ENCODE measurements around the gene TTC28. TPM values are rescaled to one million over a fixed set of nuclear protein-coding genes. Genes with fewer than 3 reads are reported as not detected.

The TTC28 gene
- total and polyA plus RNA-seq, 2 donors: 15.9 to 81.9 TPM

GRCh38 chr22:28254396-28254795 is 425.2 kb downstream of the TTC28 start:
- 90% methylated on average over 1 of the region's 1 CpG for WGBS
- no peak overlapping the region for H3K4me3 ChIP-seq (ENCODE audit: low read depth, low read length)
- H3K36me3 ChIP-seq (ENCODE audit: insufficient read depth): no peaks in the 10 kb centered on the region
- H3K4me1 ChIP-seq (ENCODE audit: insufficient read depth): no peaks in the 10 kb centered on the region
- no peak for DNase-seq (ENCODE audit: extremely low spot score)
- no peak overlapping the region for H3K27ac ChIP-seq (ENCODE audit: low read depth)

DNA sequence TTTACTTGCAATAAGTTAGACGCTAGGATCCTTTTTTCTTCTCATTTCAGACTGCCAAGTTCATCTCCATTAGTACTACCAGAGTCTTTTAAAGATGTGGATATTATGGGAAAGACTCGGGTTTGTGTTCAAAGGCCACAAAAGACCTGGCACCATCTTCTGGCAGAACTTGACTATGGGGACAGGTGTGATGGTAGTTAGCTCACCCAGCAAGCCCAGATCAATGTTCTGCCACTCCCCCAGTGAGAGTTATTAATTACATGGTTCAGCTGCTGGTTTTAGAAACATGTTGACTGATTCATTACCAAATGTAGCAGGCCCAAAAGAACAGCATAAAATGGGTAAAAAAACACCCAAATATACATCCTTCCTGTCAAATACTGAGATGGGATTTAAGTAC is 427.1 kb downstream of the TTC28 start:
- Histone ChIP-seq H3K4me3 (ENCODE audit: low read depth, low read length) (no peak overlapping the region), H3K27ac (ENCODE audit: low read depth) (no peak overlapping the region), H3K36me3 (ENCODE audit: insufficient read depth) (no peaks in the 10 kb centered on the region), H3K4me1 (ENCODE audit: insufficient read depth) (no peaks in the 10 kb centered on the region)
- 72% methylated on average over 2 of the region's 2 CpGs for WGBS
- DNase-seq (ENCODE audit: extremely low spot score): no peak

- DNase-seq (ENCODE audit: extremely low spot score): no peak
- Histone ChIP-seq H3K4me3 (ENCODE audit: low read depth, low read length) (no peak overlapping the region), H3K36me3 (ENCODE audit: insufficient read depth) (no peaks in the 10 kb centered on the region), H3K4me1 (ENCODE audit: insufficient read depth) (no peaks in the 10 kb centered on the region), H3K27ac (ENCODE audit: low read depth) (no peak overlapping the region)
- 96% methylated on average over 2 of the region's 2 CpGs for WGBS
Observed at GRCh38 chr22:28250036-28250695, 429.5 kb downstream of the TTC28 start.

GRCh38 chr22:28249402-28249801 is 430.2 kb downstream of the TTC28 start:
- 94% methylated on average over 2 of the region's 2 CpGs for WGBS

GRCh38 chr22:28247667-28248363 is 431.8 kb downstream of the TTC28 start:
- Histone ChIP-seq H3K36me3 (ENCODE audit: insufficient read depth) (no peaks in the 10 kb centered on the region), H3K4me1 (ENCODE audit: insufficient read depth) (no peaks in the 10 kb centered on the region), H3K27ac (ENCODE audit: low read depth) (no peak overlapping the region), H3K4me3 (ENCODE audit: low read depth, low read length) (no peak overlapping the region)
- no peak for DNase-seq (ENCODE audit: extremely low spot score)

More at GRCh38 chr22:28249402-28249801, 430.2 kb downstream of the TTC28 start:
- no peak for DNase-seq (ENCODE audit: extremely low spot score)
- Histone ChIP-seq H3K4me1 (ENCODE audit: insufficient read depth) (no peaks in the 10 kb centered on the region), H3K4me3 (ENCODE audit: low read depth, low read length) (no peak overlapping the region), H3K36me3 (ENCODE audit: insufficient read depth) (no peaks in the 10 kb centered on the region), H3K27ac (ENCODE audit: low read depth) (no peak overlapping the region)

GRCh38 chr22:28247136-28247535 is 432.5 kb downstream of the TTC28 start:
- WGBS: 90% methylated on average over 5 of the region's 5 CpGs
- no peak for DNase-seq (ENCODE audit: extremely low spot score)
- Histone ChIP-seq H3K4me3 (ENCODE audit: low read depth, low read length) (no peak overlapping the region), H3K36me3 (ENCODE audit: insufficient read depth) (no peaks in the 10 kb centered on the region), H3K4me1 (ENCODE audit: insufficient read depth) (no peaks in the 10 kb centered on the region), H3K27ac (ENCODE audit: low read depth) (no peak overlapping the region)

- no peaks in the 10 kb centered on the region for H3K4me1 ChIP-seq (ENCODE audit: insufficient read depth)
- no peaks in the 10 kb centered on the region for H3K36me3 ChIP-seq (ENCODE audit: insufficient read depth)
- 93% methylated on average over 2 of the region's 2 CpGs for WGBS
- no peak for DNase-seq (ENCODE audit: extremely low spot score)
- no peak overlapping the region for H3K4me3 ChIP-seq (ENCODE audit: low read depth, low read length)
- no peak overlapping the region for H3K27ac ChIP-seq (ENCODE audit: low read depth)
Observed at GRCh38 chr22:28246397-28246796, 433.2 kb downstream of the TTC28 start.

DNA sequence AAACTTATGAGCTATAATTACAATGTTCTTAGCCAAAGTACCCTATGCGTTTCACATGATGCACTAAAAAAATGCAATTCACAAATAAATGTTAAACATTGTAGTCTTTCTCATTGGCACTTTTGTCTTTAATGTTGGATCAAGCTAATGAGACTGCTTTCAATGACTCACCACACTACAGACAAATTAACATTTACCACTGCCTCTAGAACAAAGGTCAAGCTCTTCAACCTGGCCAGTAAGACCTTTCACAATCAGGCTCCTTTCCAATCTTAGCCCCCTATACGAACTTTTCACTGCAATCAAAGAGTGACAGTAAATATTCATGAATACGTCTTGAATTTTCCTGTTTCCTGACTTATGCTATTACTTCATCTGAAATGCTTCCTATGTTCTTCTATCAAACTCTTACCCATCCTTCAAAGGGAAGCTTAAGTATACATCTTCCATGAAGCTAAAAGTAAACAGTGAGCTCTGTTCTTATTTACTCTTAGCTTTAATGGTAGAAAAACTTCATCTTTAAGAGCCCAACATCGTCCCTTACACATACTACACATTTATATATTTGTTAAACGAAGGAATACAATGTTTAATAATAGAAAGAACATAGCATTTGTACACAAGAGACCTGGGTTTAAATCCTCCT is 433.9 kb downstream of the TTC28 start:
- 86% methylated on average over 5 of the region's 5 CpGs for WGBS
- Histone ChIP-seq H3K36me3 (ENCODE audit: insufficient read depth) (no peaks in the 10 kb centered on the region), H3K27ac (ENCODE audit: low read depth) (no peak overlapping the region), H3K4me1 (ENCODE audit: insufficient read depth) (no peaks in the 10 kb centered on the region), H3K4me3 (ENCODE audit: low read depth, low read length) (no peak overlapping the region)
- no peak for DNase-seq (ENCODE audit: extremely low spot score)

DNA sequence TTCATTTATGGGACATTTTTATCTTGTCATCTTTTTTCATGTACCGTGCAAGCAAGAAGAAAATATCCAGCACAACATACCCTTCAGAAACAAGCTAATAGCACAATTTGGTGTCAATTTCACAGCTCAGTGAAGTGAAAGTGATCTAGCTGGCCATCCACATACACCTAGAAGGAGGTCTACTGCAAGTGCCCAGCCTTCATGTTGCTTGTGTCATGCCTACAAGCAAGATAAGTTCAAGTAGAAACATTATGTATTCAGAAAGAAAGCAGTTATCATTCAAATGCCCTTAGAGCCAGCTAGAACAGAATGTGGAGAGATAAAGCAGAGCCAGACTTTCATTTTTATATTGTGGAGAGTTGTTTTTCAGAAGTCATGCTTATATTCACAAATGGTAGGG is 434.9 kb downstream of the TTC28 start:
- no peak overlapping the region for H3K27ac ChIP-seq (ENCODE audit: low read depth)
- no peak overlapping the region for H3K4me3 ChIP-seq (ENCODE audit: low read depth, low read length)
- H3K36me3 ChIP-seq (ENCODE audit: insufficient read depth): no peaks in the 10 kb centered on the region
- H3K4me1 ChIP-seq (ENCODE audit: insufficient read depth): no peaks in the 10 kb centered on the region
- DNase-seq (ENCODE audit: extremely low spot score): no peak
- 62% methylated on average over 1 of the region's 1 CpG for WGBS

DNA sequence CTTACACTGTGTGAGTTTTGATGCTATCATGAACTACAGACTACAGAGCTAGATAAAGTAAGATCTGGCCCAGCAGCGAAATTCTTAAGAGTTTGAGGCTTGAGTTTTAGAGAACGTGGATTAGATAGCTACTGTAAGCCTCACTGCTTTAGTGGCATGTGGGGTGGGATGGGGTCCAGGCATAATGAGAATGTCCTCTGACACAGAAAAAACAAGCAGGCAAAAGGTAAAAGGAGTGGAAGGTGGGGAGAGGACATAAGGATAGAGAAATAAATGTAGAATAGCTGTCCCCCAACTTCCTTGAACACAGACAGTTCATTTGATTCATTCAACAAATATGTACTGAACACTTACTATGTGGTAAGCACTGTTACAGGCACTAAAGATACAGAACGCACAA is 436.1 kb downstream of the TTC28 start:
- 70% methylated on average over 3 of the region's 3 CpGs for WGBS
- Histone ChIP-seq H3K4me1 (ENCODE audit: insufficient read depth) (no peaks in the 10 kb centered on the region), H3K27ac (ENCODE audit: low read depth) (no peak overlapping the region), H3K36me3 (ENCODE audit: insufficient read depth) (no peaks in the 10 kb centered on the region), H3K4me3 (ENCODE audit: low read depth, low read length) (no peak overlapping the region)
- no peak for DNase-seq (ENCODE audit: extremely low spot score)

- Histone ChIP-seq H3K27ac (ENCODE audit: low read depth) (no peak overlapping the region), H3K4me1 (ENCODE audit: insufficient read depth) (no peaks in the 10 kb centered on the region), H3K4me3 (ENCODE audit: low read depth, low read length) (no peak overlapping the region), H3K36me3 (ENCODE audit: insufficient read depth) (no peaks in the 10 kb centered on the region)
- WGBS: 91% methylated on average over 5 of the region's 5 CpGs
- no peak for DNase-seq (ENCODE audit: extremely low spot score)
Observed at GRCh38 chr22:28241656-28242290, 437.9 kb downstream of the TTC28 start.

GRCh38 chr22:28239941-28240340 is 439.7 kb downstream of the TTC28 start:
- Histone ChIP-seq H3K27ac (ENCODE audit: low read depth) (no peak overlapping the region), H3K4me1 (ENCODE audit: insufficient read depth) (no peaks in the 10 kb centered on the region)
- DNase-seq (ENCODE audit: extremely low spot score): no peak

DNA sequence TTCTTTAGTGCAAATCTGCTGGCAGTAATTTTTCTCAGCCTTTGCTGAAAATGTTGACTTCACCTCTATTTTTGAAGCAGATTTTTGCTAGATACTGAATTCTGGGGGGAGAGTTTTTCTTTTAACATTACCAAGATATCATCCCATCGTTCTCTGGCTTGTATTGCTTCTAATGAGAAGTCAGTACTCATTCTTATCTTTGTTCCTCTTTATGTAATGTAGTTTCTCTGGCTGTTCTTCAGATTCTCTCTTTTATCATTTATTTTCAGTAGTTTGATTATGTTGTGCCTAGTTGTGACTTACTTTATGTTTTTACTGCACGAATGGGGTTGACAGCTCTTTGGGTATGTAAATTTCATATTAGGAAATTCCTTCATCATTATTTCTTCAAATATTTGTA is 441.9 kb downstream of the TTC28 start:
- DNase-seq (ENCODE audit: extremely low spot score): no peak
- Histone ChIP-seq H3K4me3 (ENCODE audit: low read depth, low read length) (no peak overlapping the region), H3K36me3 (ENCODE audit: insufficient read depth) (no peaks in the 10 kb centered on the region), H3K4me1 (ENCODE audit: insufficient read depth) (no peaks in the 10 kb centered on the region), H3K27ac (ENCODE audit: low read depth) (no peak overlapping the region)
- 92% methylated on average over 2 of the region's 2 CpGs for WGBS

More at GRCh38 chr22:28239941-28240340, 439.7 kb downstream of the TTC28 start:
- no peaks in the 10 kb centered on the region for H3K36me3 ChIP-seq (ENCODE audit: insufficient read depth)
- H3K4me3 ChIP-seq (ENCODE audit: low read depth, low read length): no peak overlapping the region

DNA sequence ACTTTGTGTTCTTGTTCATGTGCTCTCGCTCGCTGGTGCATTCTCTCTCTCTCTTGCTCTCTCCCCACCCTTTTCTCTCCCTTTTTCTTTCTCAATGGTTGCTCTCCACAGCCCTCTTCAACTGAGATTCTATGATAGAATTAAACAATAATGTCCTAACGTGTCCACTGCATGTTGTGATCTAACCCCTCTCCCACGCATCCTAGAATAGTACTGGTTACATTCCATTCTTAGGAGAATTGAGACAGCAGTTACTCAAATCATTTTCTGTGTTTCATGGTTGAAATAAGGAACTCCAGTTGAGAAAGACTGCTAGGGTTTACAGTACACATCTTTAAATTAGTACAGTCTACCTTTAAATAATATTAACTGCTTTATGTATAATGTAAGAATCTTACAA is 442.5 kb downstream of the TTC28 start:
- H3K4me3 ChIP-seq (ENCODE audit: low read depth, low read length): no peak overlapping the region
- 85% methylated on average over 4 of the region's 4 CpGs for WGBS
- no peaks in the 10 kb centered on the region for H3K4me1 ChIP-seq (ENCODE audit: insufficient read depth)
- no peak overlapping the region for H3K27ac ChIP-seq (ENCODE audit: low read depth)
- no peaks in the 10 kb centered on the region for H3K36me3 ChIP-seq (ENCODE audit: insufficient read depth)
- DNase-seq (ENCODE audit: extremely low spot score): no peak
